RKO (cell line): ENCODE measurements around the gene CEP57L1.
A peak's percentile ranks its signal among the peaks of the same experiment; 100 is the strongest.
"Not testable (repeated sequence)": the region's sequence is repeated elsewhere in the genome, so short reads cannot be mapped to it uniquely, and the experiment has no call there.

ENCODE experiments used
- DNase-seq: peaks from one replicate; pipeline ENCODE4 v3.0.0-alpha.2; 2016; ENCODE audit warnings: low spot score

The CEP57L1 gene

DNA sequence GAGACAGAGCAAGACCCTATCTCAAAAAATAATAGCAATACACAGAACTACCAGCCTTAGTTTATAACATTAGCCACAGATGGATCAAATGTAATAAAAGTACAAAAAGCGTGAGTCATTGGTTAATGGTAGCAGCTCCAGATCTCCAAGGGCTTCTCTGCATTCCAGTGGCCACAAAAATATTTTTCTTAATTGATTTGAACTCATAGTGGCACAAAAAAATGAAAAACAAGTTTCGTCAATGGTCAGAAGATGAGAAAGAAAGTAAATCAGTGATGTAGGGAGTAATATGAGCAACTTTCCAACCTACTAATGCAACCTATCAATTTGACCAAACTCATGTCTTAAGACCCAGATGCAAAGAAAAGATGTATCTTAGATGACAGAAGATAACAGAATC lies 79.6 kb downstream of the CEP57L1 start:
- no peak for DNase-seq

- DNase-seq = no peak
Observed at GRCh38 chr6:109178921-109179320, 83.6 kb downstream of the CEP57L1 start.

DNA sequence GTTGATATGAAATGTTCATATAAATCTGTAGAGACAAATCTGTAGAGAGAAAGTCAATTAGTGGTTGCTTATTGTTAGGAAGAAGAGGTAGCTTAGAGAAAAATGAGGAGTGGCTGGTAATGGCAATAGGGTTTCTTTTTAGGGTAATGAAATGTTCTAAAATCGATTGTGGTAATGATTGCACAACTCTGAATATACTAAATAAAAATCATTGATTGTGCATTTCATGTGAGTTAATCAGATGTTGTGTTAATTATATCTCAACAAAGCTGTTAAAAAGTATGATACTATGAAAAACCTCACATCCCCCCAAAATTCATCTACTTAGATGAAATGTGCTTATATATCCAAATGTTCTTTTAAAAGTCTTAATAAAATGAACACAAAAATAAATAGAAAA lies 84.2 kb downstream of the CEP57L1 start:
- no peak for DNase-seq

- DNase-seq = no peak
Observed at GRCh38 chr6:109182578-109182977, 87.3 kb downstream of the CEP57L1 start.

DNA sequence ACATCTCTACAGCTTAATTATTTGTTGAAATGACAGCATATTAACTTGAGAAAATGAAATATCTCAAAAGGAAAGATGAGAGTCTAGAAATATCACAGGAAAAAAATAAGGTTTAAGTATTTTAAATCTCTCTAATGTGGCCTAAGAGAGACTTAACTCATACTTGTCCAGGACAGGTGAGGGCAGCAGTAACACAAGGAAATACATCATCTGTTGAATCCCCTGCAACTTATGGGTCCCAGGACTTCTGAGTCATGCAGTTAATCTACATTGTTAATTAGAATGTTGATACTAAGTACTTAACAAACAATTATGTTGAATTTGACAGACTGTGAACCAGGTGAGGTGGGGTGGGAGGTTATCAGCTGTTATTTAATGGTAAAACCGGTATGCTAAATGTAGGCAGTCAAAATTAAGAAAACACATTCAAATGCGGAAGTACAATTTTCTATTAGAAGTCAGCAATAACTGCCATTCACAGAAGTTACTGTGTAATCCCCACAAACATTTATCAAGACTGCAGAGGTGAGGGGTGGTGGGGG lies 87.9 kb downstream of the CEP57L1 start:
- DNase-seq = no peak

GRCh38 chr6:109184638-109185037 lies 89.3 kb downstream of the CEP57L1 start:
- no peak for DNase-seq

DNA sequence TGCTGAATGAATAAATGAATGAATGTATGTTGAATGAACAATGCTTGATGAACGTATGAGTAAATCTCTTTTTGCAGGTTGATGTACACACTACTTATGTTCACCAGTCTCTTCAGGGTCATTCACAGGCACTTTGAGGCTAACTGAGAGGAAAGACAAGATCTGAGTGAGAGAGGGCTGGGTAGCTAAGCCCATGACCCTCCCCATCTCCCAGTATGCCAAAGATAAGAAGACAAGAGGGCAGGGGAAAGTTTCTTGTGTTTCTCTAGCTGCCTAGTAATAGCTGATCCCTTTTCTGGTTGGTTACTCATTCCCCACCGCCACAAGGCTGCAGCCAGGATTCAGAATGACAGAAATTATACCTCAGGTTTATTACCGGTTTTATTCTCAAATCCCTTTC lies 90.7 kb downstream of the CEP57L1 start:
- DNase-seq = no peak

DNA sequence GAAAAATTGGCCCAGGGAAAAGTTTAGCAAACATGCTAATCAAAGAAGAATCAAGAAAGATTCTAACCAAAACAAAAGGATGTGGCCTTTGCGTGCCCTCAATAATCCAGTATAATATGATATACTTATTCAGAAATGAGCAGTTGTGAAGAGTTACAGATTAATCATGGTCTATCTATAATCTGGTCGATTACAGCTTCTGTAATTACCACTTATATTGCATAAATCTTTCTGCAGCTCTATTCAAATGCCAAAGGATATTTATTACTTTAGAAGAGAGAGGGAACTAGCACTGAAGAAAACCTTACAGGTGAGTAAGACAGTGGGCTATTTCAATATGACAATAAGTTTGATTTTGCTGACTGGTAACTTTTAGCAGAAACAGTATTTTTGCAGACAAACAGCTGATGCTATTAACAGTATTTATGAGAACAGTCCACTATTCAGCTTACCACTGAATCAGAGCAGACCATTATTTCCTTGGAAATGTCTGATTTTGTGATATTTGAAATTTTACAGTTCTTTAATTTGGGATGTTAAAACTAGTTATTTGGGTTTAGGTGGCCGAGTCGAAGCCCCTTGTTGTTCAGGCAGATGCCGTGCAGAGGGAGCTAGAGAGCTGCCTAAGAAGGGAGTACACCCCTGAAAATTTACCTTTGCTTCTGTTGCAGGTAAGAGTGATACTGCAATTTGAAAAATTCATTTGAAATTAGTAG lies 92.2 kb downstream of the CEP57L1 start:
- DNase-seq = peak; percentile 15

DNA sequence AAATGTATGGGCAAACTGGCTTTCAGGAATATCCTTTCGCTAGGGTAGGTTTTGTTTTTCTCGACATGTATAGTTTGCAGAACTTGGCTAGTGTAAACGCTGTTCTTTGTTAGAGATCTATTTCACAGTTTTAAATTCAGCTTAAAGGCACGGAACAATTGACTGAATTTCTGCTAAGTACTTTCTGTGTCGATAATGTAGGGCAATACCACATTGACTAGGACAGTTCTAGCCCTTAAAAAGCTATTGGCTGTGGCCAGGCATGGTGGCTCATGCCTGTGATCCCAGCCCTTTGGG lies 92.8 kb downstream of the CEP57L1 start:
- DNase-seq = no peak

- not testable (repeated sequence) for DNase-seq
Observed at GRCh38 chr6:109191368-109191767, 96.1 kb downstream of the CEP57L1 start.

- no peak for DNase-seq
Observed at GRCh38 chr6:109192865-109193264, 97.6 kb downstream of the CEP57L1 start.

DNA sequence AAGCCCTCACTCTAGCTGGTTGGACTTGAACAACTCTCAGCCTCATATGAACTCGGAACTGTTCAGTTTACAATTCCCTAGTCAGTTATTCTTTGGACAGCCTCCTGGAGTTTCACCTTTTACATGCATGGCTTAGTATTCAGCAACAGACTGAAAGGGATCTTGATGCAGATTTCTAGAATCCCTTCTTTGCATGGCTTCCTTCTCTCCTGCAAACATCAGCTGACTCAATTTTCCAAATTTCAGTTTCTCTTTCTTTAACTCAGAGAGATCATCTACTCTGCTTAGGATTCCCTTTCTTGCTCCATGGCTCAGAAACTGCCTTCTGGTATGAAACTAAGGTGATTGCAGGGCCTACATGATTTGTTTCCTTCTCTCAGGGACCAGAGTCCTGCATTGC lies 99.6 kb downstream of the CEP57L1 start:
- DNase-seq = no peak

DNA sequence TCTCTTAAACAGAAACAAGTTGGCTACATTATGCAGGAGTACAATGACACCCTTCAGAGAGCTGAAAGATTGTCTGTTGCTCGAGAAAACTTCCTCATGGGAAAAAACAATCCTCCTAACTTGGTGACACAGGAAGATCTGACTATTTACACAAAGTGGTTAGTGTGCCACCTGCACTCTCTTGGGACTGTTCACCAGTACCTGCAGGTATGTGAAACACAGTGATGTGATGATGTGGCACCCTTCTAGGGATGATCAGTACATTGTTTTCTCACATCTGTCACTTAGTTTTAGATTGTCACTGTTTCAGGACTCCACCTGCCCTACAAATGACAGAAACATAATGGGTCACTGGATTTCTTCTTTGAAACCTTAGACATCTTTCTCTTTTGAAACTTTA lies 101.8 kb downstream of the CEP57L1 start:
- no peak for DNase-seq

- DNase-seq = peak; percentile 24
Observed at GRCh38 chr6:109202409-109203264, 107.3 kb downstream of the CEP57L1 start.

DNA sequence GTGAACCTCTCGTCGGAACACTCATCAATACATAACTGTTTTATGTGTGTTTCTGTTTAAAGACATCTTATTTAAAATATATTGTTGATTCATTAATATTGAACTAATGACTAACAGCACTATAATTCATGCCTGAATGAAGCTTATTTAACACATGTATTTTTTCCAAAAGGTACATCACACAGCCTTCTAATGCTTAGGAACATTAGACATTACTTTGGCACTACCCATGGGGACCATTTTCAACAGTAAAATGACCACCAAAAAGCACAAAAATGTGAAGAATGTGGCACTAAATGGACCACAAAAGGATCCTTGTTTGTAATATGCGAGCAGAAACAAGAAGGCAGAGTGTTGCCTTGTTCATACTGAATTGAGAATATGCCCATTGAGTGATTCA lies 109.2 kb downstream of the CEP57L1 start:
- DNase-seq = no peak

DNA sequence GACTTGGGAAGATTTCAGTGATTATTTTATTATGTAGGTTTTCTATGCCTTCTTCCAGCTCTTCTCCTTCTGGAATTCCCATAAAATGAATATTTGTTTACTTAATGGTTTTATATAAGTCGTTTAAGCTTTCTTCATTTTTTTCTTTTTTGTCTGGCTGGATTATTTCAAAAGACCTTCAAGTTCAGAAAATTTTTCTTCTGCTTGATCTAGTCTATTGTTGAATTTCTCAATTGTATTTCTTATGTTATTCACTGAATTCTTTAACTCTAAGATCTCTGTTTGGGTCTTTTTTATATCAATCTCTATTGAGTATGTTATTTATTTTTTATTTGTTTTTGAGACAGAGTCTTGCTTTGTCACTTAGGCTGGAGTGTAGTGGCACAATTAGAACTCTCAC lies 117.4 kb downstream of the CEP57L1 start:
- no peak for DNase-seq
